ENCODE data around the gene PIEZO2. TPM values are rescaled to one million over a fixed set of nuclear protein-coding genes. Genes with fewer than 3 reads are reported as not detected.
A peak's percentile ranks its signal among the peaks of the same experiment; 100 is the strongest.

The PIEZO2 gene
- total and polyA plus RNA-seq, 7 donors: 1.4 to 35.2 (median 25.1) TPM; not detected in 1

DNA sequence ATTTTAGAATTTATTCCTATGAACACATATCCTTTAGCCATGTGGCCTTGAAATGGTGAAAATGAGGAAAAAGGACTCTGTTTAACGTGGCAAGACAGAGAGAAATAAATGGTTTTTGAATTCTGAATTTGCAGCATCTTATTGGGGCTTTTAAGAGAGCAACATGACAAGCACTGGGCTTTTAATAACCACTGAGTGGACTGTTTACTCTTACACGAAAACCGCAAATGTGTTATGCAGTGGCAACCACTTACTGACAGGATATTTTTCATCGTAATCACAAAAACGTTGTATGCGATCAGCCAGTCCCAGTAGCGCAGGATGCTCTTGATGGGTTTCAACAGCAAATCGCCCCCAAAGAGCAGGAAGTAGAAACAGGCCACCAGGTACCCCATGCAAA, 397.0 kb downstream of the PIEZO2 start:
- no peak for DNase-seq
- H3K27me3 ChIP-seq: no peaks in the 10 kb centered on the region
- H3K4me1 ChIP-seq: no peaks in the 10 kb centered on the region
- WGBS, 2 donors: 75 to 81% methylated on average over 8 of the region's 8 CpGs
- no peak overlapping the region for H3K4me3 ChIP-seq
- TF ChIP-seq CTCF (IDR thresholded peaks at IDR 0.05) (no peak), POLR2A (IDR thresholded peaks at IDR 0.05) (no peak), EP300 (IDR thresholded peaks at IDR 0.05) (no peak)
- no peaks in the 10 kb centered on the region for H3K36me3 ChIP-seq
- no peaks in the 10 kb centered on the region for H3K9me3 ChIP-seq
- intact Hi-C loops (cut with DNase I): no loop called here
- no peak overlapping the region for H3K27ac ChIP-seq

GRCh38 chr18:10751653-10752052, 397.7 kb downstream of the PIEZO2 start:
- H3K4me3 ChIP-seq: no peak overlapping the region

GRCh38 chr18:10750191-10751035, 399.0 kb downstream of the PIEZO2 start:
- no peaks in the 10 kb centered on the region for H3K9me3 ChIP-seq
- no peak overlapping the region for H3K4me3 ChIP-seq
- peak overlapping the region in 1 of 4 donors; percentile 23 for H3K27ac ChIP-seq
- no peaks in the 10 kb centered on the region for H3K4me1 ChIP-seq
- 16 to 52% methylated on average over 5 of the region's 5 CpGs for WGBS, 2 donors
- H3K27me3 ChIP-seq: no peaks in the 10 kb centered on the region
- no peaks in the 10 kb centered on the region for H3K36me3 ChIP-seq
- TF ChIP-seq EP300 (IDR thresholded peaks at IDR 0.05) (no peak), CTCF (IDR thresholded peaks at IDR 0.05) (no peak), POLR2A (IDR thresholded peaks at IDR 0.05) (no peak), POLR2AphosphoS5 (IDR thresholded peaks at IDR 0.05) (no peak)
- intact Hi-C loops (cut with DNase I): no loop called here
- DNase-seq: no peak

More at GRCh38 chr18:10751653-10752052, 397.7 kb downstream of the PIEZO2 start:
- H3K27ac ChIP-seq: peak overlapping the region in 2 of 4 donors; percentile 8 to 23
- intact Hi-C loops (cut with DNase I): no loop called here
- H3K27me3 ChIP-seq: no peaks in the 10 kb centered on the region
- no peaks in the 10 kb centered on the region for H3K4me1 ChIP-seq
- WGBS, 2 donors: 79 to 83% methylated on average over 8 of the region's 8 CpGs
- no peak for TF ChIP-seq POLR2A (IDR thresholded peaks at IDR 0.05)
- TF ChIP-seq CTCF (IDR thresholded peaks at IDR 0.05): no peak
- TF ChIP-seq EP300 (IDR thresholded peaks at IDR 0.05): no peak
- TF ChIP-seq POLR2AphosphoS5 (IDR thresholded peaks at IDR 0.05): no peak
- no peak for DNase-seq
- H3K36me3 ChIP-seq: no peaks in the 10 kb centered on the region
- no peaks in the 10 kb centered on the region for H3K9me3 ChIP-seq

DNA sequence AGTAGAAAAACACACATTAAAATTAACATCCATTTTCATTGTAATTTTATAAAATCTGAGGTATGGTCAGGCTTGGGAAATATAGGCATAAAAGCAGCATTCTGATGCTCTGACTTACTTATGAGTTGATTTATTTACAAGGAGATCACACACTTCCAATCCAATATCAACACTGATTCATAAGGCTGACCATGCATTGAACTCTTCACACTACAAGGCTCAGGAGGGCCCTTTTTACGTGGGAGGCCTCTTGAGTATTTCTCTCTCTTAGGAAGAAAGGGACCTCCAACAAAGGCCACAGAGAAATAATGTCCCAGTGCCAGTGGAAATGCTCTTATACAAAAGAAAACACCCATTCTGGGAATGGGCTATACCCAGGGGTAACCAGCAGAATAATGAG, 400.7 kb downstream of the PIEZO2 start:
- TF ChIP-seq POLR2A (IDR thresholded peaks at IDR 0.05): no peak
- no peak for TF ChIP-seq CTCF (IDR thresholded peaks at IDR 0.05)
- no peak for TF ChIP-seq EP300 (IDR thresholded peaks at IDR 0.05)
- no peak for TF ChIP-seq POLR2AphosphoS5 (IDR thresholded peaks at IDR 0.05)
- Histone ChIP-seq H3K27me3 (no peaks in the 10 kb centered on the region), H3K27ac (no peak overlapping the region), H3K4me1 (no peaks in the 10 kb centered on the region), H3K4me3 (no peak overlapping the region), H3K36me3 (no peaks in the 10 kb centered on the region), H3K9me3 (no peaks in the 10 kb centered on the region)
- intact Hi-C loops (cut with DNase I): no loop called here
- 73 to 86% methylated on average over 1 of the region's 1 CpG for WGBS, 2 donors
- no peak for DNase-seq
